ENCODE results near the gene MYOM1. TPM values are rescaled to one million over a fixed set of nuclear protein-coding genes. Genes with fewer than 3 reads are reported as not detected.

Gene MYOM1
- total RNA-seq, 1 donor from 2014 or later: 0.57 TPM

DNA sequence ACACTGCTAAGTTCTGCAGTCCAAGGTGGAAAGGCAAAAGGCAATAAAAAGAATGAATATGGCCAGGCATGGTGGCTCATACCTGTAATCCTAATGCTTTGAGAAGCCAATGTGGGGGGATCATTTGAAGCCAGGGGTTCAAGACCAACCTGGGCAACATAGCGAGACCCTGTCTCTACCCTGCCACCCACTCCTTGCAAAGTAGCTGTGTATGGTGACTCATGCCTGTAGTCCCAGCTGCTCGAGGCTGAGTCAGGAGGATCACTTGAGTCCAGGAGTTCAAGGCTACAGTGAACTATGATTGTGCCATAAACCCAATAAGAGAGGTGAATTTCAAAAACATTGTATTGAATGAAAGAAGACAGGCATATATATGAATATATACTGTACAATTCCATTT, 44.6 kb upstream of the MYOM1 start:
- H4K20me1 ChIP-seq (ENCODE audit: insufficient read depth, low read length): peaks cover 68% of the 10 kb centered on the region
- no peak overlapping the region for H2AFZ ChIP-seq (ENCODE audit: low read depth, low read length)
- peaks cover 1% of the 10 kb centered on the region for H3K36me3 Mint-ChIP-seq (ENCODE audit: low read depth, unreplicated experiment)
- H3K36me3 ChIP-seq (ENCODE audit: insufficient read depth, low read length): peaks cover 3% of the 10 kb centered on the region
- H3K9me3 ChIP-seq (ENCODE audit: insufficient read depth, low read depth, low read length): no peaks in the 10 kb centered on the region
- TF ChIP-seq, protein P1, sequence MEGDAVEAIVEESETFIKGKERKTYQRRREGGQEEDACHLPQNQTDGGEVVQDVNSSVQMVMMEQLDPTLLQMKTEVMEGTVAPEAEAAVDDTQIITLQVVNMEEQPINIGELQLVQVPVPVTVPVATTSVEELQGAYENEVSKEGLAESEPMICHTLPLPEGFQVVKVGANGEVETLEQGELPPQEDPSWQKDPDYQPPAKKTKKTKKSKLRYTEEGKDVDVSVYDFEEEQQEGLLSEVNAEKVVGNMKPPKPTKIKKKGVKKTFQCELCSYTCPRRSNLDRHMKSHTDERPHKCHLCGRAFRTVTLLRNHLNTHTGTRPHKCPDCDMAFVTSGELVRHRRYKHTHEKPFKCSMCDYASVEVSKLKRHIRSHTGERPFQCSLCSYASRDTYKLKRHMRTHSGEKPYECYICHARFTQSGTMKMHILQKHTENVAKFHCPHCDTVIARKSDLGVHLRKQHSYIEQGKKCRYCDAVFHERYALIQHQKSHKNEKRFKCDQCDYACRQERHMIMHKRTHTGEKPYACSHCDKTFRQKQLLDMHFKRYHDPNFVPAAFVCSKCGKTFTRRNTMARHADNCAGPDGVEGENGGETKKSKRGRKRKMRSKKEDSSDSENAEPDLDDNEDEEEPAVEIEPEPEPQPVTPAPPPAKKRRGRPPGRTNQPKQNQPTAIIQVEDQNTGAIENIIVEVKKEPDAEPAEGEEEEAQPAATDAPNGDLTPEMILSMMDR (IDR thresholded peaks at IDR 0.05; ENCODE audit: insufficient read depth, low read depth, low read length): no peak
- TF ChIP-seq EZH2 (IDR thresholded peaks at IDR 0.05; ENCODE audit: insufficient read depth, low read length): no peak
- peaks cover 51% of the 10 kb centered on the region for H3K4me1 Mint-ChIP-seq (ENCODE audit: low read depth, unreplicated experiment)
- peak overlapping the region; percentile 85 for H3K4me2 ChIP-seq (ENCODE audit: low read length)
- H3K27me3 Mint-ChIP-seq (ENCODE audit: low read depth, unreplicated experiment): no peaks in the 10 kb centered on the region
- FAIRE-seq (no peak), DNase-seq (ENCODE audit: low read depth) (no peak)
- peaks cover 48% of the 10 kb centered on the region for H3K4me1 ChIP-seq (ENCODE audit: insufficient read depth, low read length)
- no peak overlapping the region for H3K9ac ChIP-seq (ENCODE audit: low read length)
- H3K27ac Mint-ChIP-seq (ENCODE audit: unreplicated experiment): peak overlapping the region; percentile 56
- H3K27me3 ChIP-seq (ENCODE audit: insufficient read depth, low read length): no peaks in the 10 kb centered on the region
- H3K9me3 Mint-ChIP-seq (ENCODE audit: unreplicated experiment): no peaks in the 10 kb centered on the region
- no peak overlapping the region for H3K27ac ChIP-seq (ENCODE audit: low read depth, low read length)
- peak overlapping the region; percentile 21 for H3K4me3 ChIP-seq (ENCODE audit: insufficient read depth, low read depth, low read length)
- peaks cover 81% of the 10 kb centered on the region for H3K79me2 ChIP-seq (ENCODE audit: insufficient read depth, low read length)
- peak overlapping the region; percentile 83 for H3K4me3 Mint-ChIP-seq (ENCODE audit: unreplicated experiment)

DNA sequence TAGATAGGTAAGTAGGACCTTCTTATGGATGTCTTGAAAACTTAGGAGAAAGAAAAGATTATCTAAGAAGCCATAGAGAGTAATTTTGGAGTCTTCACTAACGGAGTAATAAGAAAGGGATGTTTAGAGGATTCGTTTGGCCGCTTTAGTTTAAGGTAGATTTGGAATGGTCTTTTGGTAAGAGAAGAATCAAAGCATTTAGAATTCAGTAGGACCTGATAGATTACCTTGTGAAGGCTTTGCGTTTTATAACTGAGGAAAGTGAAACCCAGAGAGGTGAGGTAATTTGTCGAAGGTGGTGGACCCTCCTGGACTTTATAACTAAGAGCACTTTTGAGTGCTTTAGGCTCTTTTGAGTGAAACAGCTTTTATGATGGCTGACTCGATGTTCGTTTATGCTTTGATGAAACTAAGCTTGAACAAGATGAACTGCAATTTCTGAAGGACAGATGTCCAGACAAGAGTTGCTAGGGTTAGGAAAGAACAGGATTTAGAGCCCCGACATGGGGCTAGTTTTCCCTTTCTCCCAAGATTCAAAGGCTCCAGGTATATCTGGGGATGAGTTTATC, 43.4 kb upstream of the MYOM1 start:
- no peak for DNase-seq (ENCODE audit: low read depth)
- peaks cover 45% of the 10 kb centered on the region for H3K4me1 Mint-ChIP-seq (ENCODE audit: low read depth, unreplicated experiment)
- peaks cover 1% of the 10 kb centered on the region for H3K36me3 Mint-ChIP-seq (ENCODE audit: low read depth, unreplicated experiment)
- H3K27ac Mint-ChIP-seq (ENCODE audit: unreplicated experiment): peak overlapping the region; percentile 90
- H3K9ac ChIP-seq (ENCODE audit: low read length): peak overlapping the region; percentile 98
- peak overlapping the region; percentile 91 for H3K4me3 Mint-ChIP-seq (ENCODE audit: unreplicated experiment)
- peak overlapping the region; percentile 100 for H3K4me3 ChIP-seq (ENCODE audit: insufficient read depth, low read depth, low read length)
- H3K9me3 Mint-ChIP-seq (ENCODE audit: unreplicated experiment): no peaks in the 10 kb centered on the region
- H4K20me1 ChIP-seq (ENCODE audit: insufficient read depth, low read length): peaks cover 57% of the 10 kb centered on the region
- peak overlapping the region; percentile 98 for H3K27ac ChIP-seq (ENCODE audit: low read depth, low read length)
- H3K79me2 ChIP-seq (ENCODE audit: insufficient read depth, low read length): peaks cover 81% of the 10 kb centered on the region
- TF ChIP-seq EZH2 (IDR thresholded peaks at IDR 0.05; ENCODE audit: insufficient read depth, low read length): no peak
- TF ChIP-seq, protein P1 (IDR thresholded peaks at IDR 0.05; ENCODE audit: insufficient read depth, low read depth, low read length): no peak
- H3K27me3 Mint-ChIP-seq (ENCODE audit: low read depth, unreplicated experiment): no peaks in the 10 kb centered on the region
- H3K4me1 ChIP-seq (ENCODE audit: insufficient read depth, low read length): peaks cover 37% of the 10 kb centered on the region
- no peak overlapping the region for H2AFZ ChIP-seq (ENCODE audit: low read depth, low read length)
- H3K27me3 ChIP-seq (ENCODE audit: insufficient read depth, low read length): no peaks in the 10 kb centered on the region
- no peak for FAIRE-seq
- H3K4me2 ChIP-seq (ENCODE audit: low read length): peak overlapping the region; percentile 85
- H3K36me3 ChIP-seq (ENCODE audit: insufficient read depth, low read length): peaks cover 14% of the 10 kb centered on the region
- H3K9me3 ChIP-seq (ENCODE audit: insufficient read depth, low read depth, low read length): no peaks in the 10 kb centered on the region

Data from astrocyte (in vitro differentiated cells and primary cell).